A549 (cell line): ENCODE results near the gene GIMAP5. TPM values are rescaled to one million over a fixed set of nuclear protein-coding genes. Genes with fewer than 3 reads are reported as not detected.

ENCODE experiments used
- ATAC-seq, 2 experiments: fragments of 200-7000 bp in 1 of 2; fragments of >200 bp in 1 of 2; cut with Nextera tagmentation in 1 of 2; cut with Tn5 transposase in 1 of 2; 3 replicates each; pipeline versions ENCODE4 v1.8.0 to v1.9.1; 2018 to 2020; ENCODE audit warnings: mild to moderate bottlenecking in 1 of 2, moderate library complexity in 1 of 2
- CTCF ChIA-PET: fragments of 300-600 bp; sonication (Branson Sonifier 250); formaldehyde crosslinking; extraction: SDS; loops from one replicate; lab custom pipeline; 2021; ENCODE audit warnings: antibody characterized with exemption, inconsistent platforms; lab: Yijun Ruan, JAX
- POLR2A ChIA-PET: fragments of 350-600 bp; formaldehyde crosslinking; extraction: SDS; loops from one replicate; lab custom pipeline; 2021; ENCODE audit warnings: antibody characterized with exemption, inconsistent platforms; lab: Yijun Ruan, JAX
- DNase-seq, 2 experiments: peaks; one replicate each; pipeline versions ENCODE4 v3.0.0 to v3.0.0-alpha.2; 2011 to 2016; ENCODE audit warnings: low read depth in 1 of 2, low spot score in 1 of 2
- FAIRE-seq: peaks from 2 replicates; lab custom pipeline; 2011; peaks lifted over from hg19 to GRCh38; lab: Jason Lieb, UNC
- H3K27ac ChIP-seq, 2 experiments: fragments of >200 bp; sonication (Bioruptor Twin); formaldehyde crosslinking; 3 replicates each; pipeline ENCODE4 v1.5.1; 2016 to 2017
- H3K4me1 ChIP-seq: fragments of >200 bp; sonication (Bioruptor Twin); formaldehyde crosslinking; 3 replicates; pipeline ENCODE4 v1.6.1; 2016
- H3K4me2 ChIP-seq: fragments of >200 bp; sonication (Bioruptor Twin); formaldehyde crosslinking; 3 replicates; pipeline ENCODE4 v1.6.1; 2016
- H3K4me3 ChIP-seq: fragments of >200 bp; sonication (Bioruptor Twin); formaldehyde crosslinking; 3 replicates; pipeline ENCODE4 v1.5.1; 2016
- H3K9me3 ChIP-seq: fragments of >200 bp; sonication (Bioruptor Twin); formaldehyde crosslinking; 3 replicates; pipeline ENCODE4 v1.6.1; 2016
- ATOH8 ChIP-seq: fragments of 250-450 bp; sonication (Bioruptor Pico); IDR thresholded peaks from 2 replicates; pipeline ENCODE4 v1.5.0; 2020; ENCODE audit warnings: low read depth, mild to moderate bottlenecking, moderate library complexity
- BHLHE40 ChIP-seq: IDR thresholded peaks from 2 replicates; pipeline ENCODE4 v1.6.1; 2012; ENCODE audit warnings: low read depth, low read length, inconsistent platforms
- CTCF ChIP-seq: fragments of >200 bp; sonication (Bioruptor Twin); formaldehyde crosslinking; IDR thresholded peaks from 3 replicates; pipeline ENCODE4 v1.5.1; 2016
- EP300 ChIP-seq, 2 experiments: fragments of >200 bp; sonication (Bioruptor Twin); formaldehyde crosslinking; IDR thresholded peaks; 2 replicates in 1 of 2; 3 replicates in 1 of 2; pipeline ENCODE4 v1.6.1; 2016 to 2017
- FOSL2 ChIP-seq, 2 experiments: fragments of 450-650 bp in 1 of 2; fragments of >200 bp in 1 of 2; sonication (Bioruptor Twin) in 1 of 2; formaldehyde crosslinking; IDR thresholded peaks; 2 replicates each; pipeline versions ENCODE4 v1.5.0 to v1.6.1; 2016 to 2020; ENCODE audit warnings: mild to moderate bottlenecking in 1 of 2, moderate library complexity in 1 of 2
- FOXS1 ChIP-seq: fragments of 250-450 bp; sonication (Bioruptor Pico); IDR thresholded peaks from 2 replicates; pipeline ENCODE4 v1.5.0; 2020; ENCODE audit warnings: mild to moderate bottlenecking, moderate library complexity
- GATA3 ChIP-seq: IDR thresholded peaks from 2 replicates; pipeline ENCODE4 v1.6.1; 2012; ENCODE audit warnings: borderline replicate concordance
- HES2 ChIP-seq: fragments of >200 bp; sonication (Bioruptor Twin); formaldehyde crosslinking; IDR thresholded peaks from 2 replicates; pipeline ENCODE4 v1.6.1; 2016
- JUNB ChIP-seq: fragments of >200 bp; sonication (Bioruptor Twin); formaldehyde crosslinking; IDR thresholded peaks from 2 replicates; pipeline ENCODE4 v1.6.1; 2016
- KDM1A ChIP-seq: fragments of 200-600 bp; sonication (generic); IDR thresholded peaks from 2 replicates; pipeline ENCODE4 v1.6.1; 2016; ENCODE audit warnings: low read depth, mild to moderate bottlenecking
- RCOR1 ChIP-seq: fragments of 150-350 bp; IDR thresholded peaks from 2 replicates; pipeline ENCODE4 v1.6.1; 2014; ENCODE audit warnings: antibody characterized with exemption, low read length, low read depth
- RNF2 ChIP-seq: fragments of 200-600 bp; sonication (generic); IDR thresholded peaks from 2 replicates; pipeline ENCODE4 v1.6.1; 2016; ENCODE audit warnings: low read depth, mild to moderate bottlenecking, antibody characterized with exemption, moderate library complexity, borderline replicate concordance
- TFCP2L1 ChIP-seq: fragments of 250-450 bp; sonication (Bioruptor Pico); IDR thresholded peaks from 2 replicates; pipeline ENCODE4 v1.5.0; 2021; ENCODE audit warnings: mild to moderate bottlenecking
- TP53 ChIP-seq: fragments of 250-450 bp; sonication (Bioruptor Pico); IDR thresholded peaks from 2 replicates; pipeline ENCODE4 v1.5.0; 2021; ENCODE audit warnings: mild to moderate bottlenecking, moderate library complexity
- USF2 ChIP-seq: fragments of 450-650 bp; IDR thresholded peaks from 2 replicates; pipeline ENCODE4 v1.6.1; 2014; ENCODE audit warnings: antibody characterized with exemption
- WGBS: methylation state at CpG from one replicate; pipeline ENCODE4 v1.1.6; 2017; ENCODE audit errors: missing lambda C conversion rate; 5-methylcytosine and 5-hydroxymethylcytosine counted together
- polyA plus RNA-seq, 4 experiments: library from polyadenylated mRNA; depleted of rRNA in 3 of 4; stranded (reverse); fragments of >200 nt; fragmentation: RNase III in 1 of 4; extraction: RNeasy Plus Mini Kit Qiagen cat#74134 plus additional on column Dnase treatment in 1 of 4; gene quantifications; 2 replicates in 3 of 4; 3 replicates in 1 of 4; pipeline ENCODE4 v1.2.3, GENCODE V29; 2011 to 2017
- TF ChIP-seq, protein P1 (sequence below): fragments of >200 bp; sonication (Bioruptor Twin); formaldehyde crosslinking; IDR thresholded peaks from 3 replicates; pipeline ENCODE4 v1.6.1; 2016
- TF ChIP-seq, protein P2 (sequence below): fragments of 250-450 bp; sonication (Bioruptor Pico); IDR thresholded peaks from 2 replicates; pipeline ENCODE4 v1.5.0; 2021; ENCODE audit warnings: mild to moderate bottlenecking, moderate library complexity, borderline replicate concordance

GIMAP5 gene
- polyA plus RNA-seq, 2 of the 4 experiments (the other 2 are of a cell fraction), result not detected

GRCh38 chr7:150688630-150689029 lies 48.6 kb upstream of the GIMAP5 start (continued):
- TF ChIP-seq TP53 (no peak), KDM1A (no peak)

DNA sequence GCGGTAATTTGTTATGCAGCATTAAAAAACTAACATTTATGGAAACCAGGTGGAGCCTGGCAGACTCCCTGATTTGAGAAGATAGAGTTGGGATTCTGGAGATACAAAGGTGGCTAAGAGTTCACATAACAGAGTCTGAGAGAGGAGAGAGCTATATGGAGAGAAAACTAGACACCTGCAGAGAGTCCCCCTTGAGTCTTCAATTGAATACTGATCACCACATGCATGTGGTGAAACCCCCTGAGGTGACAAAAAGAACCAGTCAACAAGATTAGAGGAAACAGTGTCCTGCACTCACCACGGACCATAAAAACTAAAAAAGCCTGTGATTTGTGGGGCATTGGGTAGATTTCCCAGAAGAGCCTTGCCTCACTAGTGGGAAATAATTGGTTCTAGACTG lies 41.6 kb upstream of the GIMAP5 start:
- TF ChIP-seq FOXS1 (CRISPR knock-in tag) (no peak), USF2 (no peak), JUNB (no peak), EP300 (IDR thresholded peaks at IDR 0.05) (no peak), ATOH8 (no peak), GATA3 (no peak), TFCP2L1 (CRISPR knock-in tag) (no peak), BHLHE40 (no peak), HES2 (no peak), CTCF (no peak), RCOR1 (no peak), KDM1A (no peak), RNF2 (no peak)
- TF ChIP-seq, protein P1, sequence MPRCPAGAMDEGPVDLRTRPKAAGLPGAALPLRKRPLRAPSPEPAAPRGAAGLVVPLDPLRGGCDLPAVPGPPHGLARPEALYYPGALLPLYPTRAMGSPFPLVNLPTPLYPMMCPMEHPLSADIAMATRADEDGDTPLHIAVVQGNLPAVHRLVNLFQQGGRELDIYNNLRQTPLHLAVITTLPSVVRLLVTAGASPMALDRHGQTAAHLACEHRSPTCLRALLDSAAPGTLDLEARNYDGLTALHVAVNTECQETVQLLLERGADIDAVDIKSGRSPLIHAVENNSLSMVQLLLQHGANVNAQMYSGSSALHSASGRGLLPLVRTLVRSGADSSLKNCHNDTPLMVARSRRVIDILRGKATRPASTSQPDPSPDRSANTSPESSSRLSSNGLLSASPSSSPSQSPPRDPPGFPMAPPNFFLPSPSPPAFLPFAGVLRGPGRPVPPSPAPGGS, result no peak
- TF ChIP-seq, protein P2, sequence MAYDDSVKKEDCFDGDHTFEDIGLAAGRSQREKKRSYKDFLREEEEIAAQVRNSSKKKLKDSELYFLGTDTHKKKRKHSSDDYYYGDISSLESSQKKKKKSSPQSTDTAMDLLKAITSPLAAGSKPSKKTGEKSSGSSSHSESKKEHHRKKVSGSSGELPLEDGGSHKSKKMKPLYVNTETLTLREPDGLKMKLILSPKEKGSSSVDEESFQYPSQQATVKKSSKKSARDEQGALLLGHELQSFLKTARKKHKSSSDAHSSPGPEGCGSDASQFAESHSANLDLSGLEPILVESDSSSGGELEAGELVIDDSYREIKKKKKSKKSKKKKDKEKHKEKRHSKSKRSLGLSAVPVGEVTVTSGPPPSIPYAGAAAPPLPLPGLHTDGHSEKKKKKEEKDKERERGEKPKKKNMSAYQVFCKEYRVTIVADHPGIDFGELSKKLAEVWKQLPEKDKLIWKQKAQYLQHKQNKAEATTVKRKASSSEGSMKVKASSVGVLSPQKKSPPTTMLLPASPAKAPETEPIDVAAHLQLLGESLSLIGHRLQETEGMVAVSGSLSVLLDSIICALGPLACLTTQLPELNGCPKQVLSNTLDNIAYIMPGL (CRISPR knock-in tag), result no peak
- POLR2A ChIA-PET, result no interaction called here

DNA sequence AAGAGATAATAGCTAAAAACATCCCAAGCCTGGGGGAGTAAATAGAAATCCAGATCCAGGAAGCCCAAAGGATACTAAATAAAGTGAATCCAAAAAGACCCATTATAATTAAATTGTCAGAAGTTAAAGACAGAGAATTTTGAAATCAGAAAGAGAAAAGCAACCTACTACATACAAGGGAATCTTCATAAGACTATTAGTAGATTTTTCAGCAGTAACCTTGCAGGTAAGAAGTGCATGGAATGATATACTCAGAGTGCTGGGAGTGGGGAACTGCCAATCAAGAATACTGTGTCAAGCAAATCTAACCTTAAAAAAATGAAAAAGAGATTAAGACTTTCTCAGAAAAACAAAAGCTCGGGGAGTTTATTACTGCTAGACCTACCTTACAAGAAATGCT lies 34.0 kb upstream of the GIMAP5 start:
- 0% methylated on average over 1 of the region's 1 CpG for WGBS
- ChIA-PET POLR2A (no interaction called here), CTCF (no interaction called here)
- Histone ChIP-seq H3K27ac (no peak overlapping the region), H3K9me3 (peaks cover 13% of the 10 kb centered on the region; the same call in 1 of the 3 replicates), H3K4me2 (no peak overlapping the region), H3K4me1 (no peaks in the 10 kb centered on the region), H3K4me3 (no peak overlapping the region)
- DNase-seq (no peak), FAIRE-seq (no peak), ATAC-seq (no peak)
- no peak for TF ChIP-seq FOSL2 (IDR thresholded peaks at IDR 0.05)
- TF ChIP-seq FOSL2 (CRISPR knock-in tag; IDR thresholded peaks at IDR 0.05), result no peak
- TF ChIP-seq TP53, result no peak

More for the DNA sequence above, 41.6 kb upstream of the GIMAP5 start:
- CTCF ChIA-PET, result no interaction called here
- no peak for DNase-seq
- WGBS, result 0% methylated on average over 2 of the region's 2 CpGs
- no peak overlapping the region for H3K4me3 ChIP-seq
- ATAC-seq, result no peak
- FAIRE-seq, result no peak
- H3K4me2 ChIP-seq, result no peak overlapping the region
- no peaks in the 10 kb centered on the region for H3K9me3 ChIP-seq
- H3K4me1 ChIP-seq, result no peaks in the 10 kb centered on the region
- no peak overlapping the region for H3K27ac ChIP-seq
